HG02610 (cell line): ENCODE results near the gene CABYR.
"Not testable (repeated sequence)": the region's sequence is repeated elsewhere in the genome, so short reads cannot be mapped to it uniquely, and the experiment has no call there.

Experiments
- ATAC-seq: cut with Tn5 transposase; IDR thresholded peaks from one replicate; pipeline ENCODE4 v1.9.1; 2021; ENCODE audit warnings: mild to moderate bottlenecking, moderate library complexity; ENCODE audit not compliant: unreplicated experiment

Gene CABYR

DNA sequence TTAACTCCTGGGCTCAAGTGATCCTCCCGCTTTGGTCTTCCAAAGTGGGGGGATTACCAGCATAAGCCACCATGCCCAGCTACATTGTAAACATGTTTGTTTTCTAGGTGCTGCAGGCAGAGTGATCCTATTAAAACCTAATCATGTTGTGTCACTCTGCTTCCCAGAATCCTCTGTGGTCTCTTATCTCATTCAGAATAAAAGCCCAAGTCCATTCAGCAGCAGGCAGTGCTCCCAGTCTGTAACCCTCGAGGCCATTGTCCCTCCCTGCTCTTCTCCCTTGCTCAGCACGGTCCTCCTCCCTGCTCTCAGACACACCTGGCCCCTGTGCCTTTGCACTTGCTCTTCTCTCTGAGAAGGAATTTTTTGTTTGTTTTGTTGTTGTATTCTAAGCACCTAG is 11.1 kb upstream of the CABYR start:
- ATAC-seq, result no peak

DNA sequence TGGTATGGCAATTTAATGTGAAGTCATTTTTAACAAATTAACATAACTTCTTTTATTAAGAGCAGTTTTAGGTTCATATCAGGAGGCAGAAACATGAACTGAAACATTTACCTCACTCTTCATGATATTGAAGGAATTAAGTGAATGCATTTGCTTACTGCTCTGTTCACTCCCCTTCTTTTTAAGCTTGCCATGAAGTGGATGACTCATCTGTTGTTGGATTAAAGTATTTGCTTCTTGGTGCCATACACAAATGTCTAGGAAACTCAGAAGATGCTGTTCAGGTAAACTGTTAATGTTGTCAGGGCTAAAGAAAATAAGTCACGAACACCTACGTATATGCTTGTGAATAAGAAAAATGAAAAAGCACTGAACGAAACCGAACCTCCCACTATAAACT is 10.2 kb upstream of the CABYR start:
- ATAC-seq, result no peak

DNA sequence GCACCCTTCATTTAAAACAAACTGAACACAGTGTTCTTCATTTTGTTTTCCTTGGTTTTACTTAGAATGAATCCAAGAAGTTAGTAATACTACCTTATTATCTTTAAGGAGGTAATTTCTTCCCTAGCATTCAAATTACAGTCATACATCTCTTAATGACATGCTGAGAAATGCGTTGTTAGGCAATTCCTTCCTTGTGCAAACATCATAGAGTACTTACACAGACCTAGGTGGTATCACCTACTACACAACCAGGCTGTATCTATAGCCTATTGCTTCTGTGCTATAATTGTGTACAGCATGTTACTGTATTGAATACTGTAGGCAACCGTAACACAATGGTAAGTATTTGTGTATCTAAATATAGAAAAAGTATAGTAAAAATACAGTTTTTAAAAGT is 8.4 kb upstream of the CABYR start:
- no peak for ATAC-seq

DNA sequence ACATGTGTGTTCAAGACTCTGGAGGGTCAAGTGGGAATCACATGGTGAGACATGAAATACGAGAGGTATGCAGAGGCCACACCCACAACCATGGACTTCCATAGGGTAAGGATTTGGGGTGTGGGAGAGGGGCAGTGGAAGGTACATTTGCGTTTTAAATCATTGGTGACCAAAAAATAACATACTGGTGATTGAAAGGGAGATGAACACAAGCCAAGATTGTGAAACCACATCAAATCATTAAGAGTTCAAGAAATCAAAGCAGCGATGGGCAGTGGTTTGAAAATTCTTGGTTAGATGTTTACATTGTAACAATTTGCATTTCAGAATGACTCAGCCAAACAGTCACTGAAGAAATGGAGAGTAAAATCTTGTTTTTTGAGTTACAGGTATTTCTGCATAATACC is 1.9 kb upstream of the CABYR start:
- ATAC-seq, result no peak

DNA sequence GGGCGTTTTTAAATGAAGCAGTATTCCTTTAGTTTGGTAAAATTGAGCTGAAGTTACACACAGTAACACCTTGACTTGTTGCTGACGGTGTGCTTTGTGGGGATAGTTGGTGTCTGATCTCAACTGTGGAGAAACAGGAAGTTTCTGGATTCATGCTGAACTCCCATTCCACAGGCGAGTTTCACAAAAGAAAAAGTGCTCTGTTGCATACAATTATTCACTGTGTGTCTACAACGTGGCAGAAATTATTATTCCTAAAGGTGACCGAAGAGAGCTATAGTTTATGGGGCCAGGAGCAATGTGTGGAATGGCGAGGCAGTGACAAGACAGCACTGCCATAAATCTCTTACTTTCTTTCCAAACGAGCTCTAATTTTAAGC is 463 bp upstream of the CABYR start:
- ATAC-seq, result no peak

DNA sequence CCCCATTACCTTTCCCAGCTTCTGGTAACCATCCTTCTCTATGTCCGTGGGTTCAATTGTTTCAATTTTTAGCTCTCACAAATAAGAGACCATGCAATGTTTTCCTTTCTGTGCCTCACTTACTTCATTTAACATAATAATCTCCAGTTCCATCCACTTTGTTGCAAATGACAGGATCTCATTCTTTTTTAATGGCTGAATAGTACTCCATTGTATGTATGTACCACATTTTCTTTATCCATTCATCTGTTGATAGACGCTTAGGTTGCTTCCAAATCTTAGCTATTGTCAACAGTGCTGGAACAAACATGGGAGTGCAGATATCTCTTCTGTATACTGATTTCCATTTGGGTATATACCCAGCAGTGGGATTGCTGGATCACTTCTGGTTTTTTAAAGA is 1.8 kb downstream of the CABYR start:
- ATAC-seq, result no peak

DNA sequence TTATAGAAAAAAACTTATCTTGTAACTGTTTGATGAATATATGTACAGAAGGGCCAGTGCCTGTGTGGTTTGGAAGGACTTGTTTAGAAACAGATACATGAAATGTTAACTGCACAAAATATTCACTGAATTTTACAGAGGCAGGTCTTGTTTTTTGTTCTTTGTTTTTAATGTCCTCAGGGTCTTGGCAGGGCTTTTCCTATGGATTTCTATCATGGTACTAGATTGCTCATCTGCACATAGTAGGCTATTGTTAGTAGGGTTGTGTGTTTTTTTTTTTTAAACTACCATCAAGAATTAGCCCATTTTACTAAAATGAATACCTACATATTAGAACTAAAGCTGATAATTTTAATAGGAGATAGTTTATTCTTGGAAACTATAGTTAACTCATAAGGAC is 3.5 kb downstream of the CABYR start:
- no peak for ATAC-seq

DNA sequence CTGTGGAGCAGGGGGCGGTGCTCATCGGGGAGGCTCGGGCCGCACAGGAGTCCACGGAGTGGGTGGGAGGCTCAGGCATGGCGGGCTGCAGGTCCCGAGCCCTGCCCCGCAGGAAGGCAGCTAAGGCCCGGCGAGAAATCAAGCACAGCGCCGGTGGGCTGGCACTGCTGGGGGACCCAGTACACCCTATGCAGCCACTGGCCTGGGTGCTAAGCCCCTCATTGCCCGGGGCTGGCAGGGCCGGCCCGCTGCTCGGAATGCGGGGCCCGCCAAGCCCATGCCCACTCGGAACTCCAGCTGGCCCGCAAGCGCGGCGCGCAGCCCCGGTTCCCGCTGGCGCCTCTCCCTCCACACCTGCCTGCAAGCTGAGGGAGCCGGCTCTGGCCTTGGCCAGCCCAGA is 10.7 kb downstream of the CABYR start:
- not testable (repeated sequence) for ATAC-seq

DNA sequence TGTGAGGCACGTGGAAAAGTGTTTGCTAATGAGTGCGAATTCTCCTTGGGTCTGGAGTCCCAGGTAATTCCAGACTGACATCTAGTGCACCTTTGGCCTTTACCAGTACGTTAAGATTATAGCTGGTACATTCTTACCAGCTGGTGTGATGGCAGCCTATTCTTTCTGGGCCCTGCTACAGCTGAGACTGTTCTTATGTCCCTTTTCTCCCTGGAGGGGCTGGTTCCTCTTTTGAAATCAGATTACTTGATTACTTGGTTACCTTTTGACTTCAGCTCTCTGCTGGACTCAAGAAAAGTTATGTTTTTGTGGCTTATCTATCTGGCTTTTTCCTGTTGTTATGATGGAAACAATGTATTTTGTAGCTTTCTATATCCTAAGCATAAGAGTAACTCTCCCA is 14.5 kb downstream of the CABYR start:
- no peak for ATAC-seq

DNA sequence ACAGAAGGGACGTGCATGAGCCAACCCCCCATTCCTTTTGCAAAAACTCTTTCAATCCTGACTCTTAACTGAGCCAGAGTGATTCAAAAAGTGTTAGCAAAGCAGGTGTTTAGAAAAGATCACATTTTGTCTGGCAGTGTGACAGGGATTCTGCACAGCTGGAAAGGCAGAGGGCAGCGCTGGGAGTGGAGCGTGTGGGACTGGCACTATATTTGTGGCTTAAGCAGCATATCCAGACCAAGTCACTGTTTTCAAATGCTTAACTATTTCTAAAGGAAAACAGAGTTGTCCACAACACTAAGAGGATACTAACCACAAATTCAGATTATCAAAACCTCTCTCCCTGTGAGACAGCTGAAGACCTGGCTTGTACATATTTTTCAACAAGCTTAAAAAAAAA is 19.0 kb downstream of the CABYR start:
- no peak for ATAC-seq

DNA sequence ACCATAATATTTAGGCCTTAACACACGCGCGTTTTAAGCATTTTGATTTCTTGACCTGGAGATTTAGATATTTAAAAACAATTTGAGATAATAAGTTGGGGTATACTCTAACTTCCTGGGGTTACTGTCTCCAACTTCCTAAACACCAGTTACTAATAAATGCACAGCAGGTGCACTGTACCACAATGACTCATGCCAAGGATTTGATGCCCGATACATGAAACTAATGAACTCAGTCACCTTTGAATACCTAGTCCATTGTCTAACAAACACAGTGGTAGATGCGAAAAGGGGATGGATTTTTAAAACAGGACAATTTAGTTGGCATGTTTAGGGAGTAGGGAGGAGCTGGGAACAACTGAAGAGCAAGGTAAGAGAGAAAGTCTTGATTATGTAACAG is 21.2 kb downstream of the CABYR start:
- ATAC-seq, result no peak

DNA sequence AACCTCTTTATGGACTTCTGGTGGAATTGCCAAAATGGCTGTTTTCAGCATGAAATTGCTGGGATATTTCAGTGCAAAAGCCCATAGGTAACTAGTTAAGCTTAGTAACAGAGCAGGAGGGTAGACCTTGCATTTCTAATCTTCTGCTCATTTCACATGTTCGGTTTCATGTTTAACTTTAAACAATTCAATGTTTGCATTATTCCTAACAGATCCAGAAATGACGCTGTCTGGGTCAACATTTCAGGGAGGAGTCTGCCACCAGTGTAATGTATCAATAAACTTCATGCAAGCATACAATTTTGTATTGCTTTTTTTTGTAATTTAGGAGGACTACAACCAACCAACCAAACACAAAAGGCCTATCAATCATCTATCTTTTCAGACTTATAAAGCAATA is 22.4 kb downstream of the CABYR start:
- ATAC-seq, result no peak

DNA sequence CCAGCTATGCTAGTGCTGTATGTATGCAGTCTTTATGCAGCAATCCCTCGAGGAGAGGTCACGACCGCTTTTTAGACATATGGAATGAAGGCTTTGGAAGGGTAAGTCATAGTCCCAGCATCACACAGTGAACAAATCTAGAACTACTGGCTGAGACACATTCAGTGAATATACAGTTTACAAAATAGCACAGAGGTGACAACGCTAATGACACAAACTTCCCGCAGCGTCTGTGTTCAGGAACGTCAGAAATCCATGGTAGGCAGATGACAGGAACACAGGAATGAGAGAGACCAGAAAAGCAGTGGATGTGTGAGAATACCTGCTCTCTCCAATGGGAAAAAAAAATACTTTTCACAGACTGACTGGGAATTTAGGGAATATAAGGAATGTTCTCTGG is 29.6 kb downstream of the CABYR start:
- ATAC-seq, result no peak

DNA sequence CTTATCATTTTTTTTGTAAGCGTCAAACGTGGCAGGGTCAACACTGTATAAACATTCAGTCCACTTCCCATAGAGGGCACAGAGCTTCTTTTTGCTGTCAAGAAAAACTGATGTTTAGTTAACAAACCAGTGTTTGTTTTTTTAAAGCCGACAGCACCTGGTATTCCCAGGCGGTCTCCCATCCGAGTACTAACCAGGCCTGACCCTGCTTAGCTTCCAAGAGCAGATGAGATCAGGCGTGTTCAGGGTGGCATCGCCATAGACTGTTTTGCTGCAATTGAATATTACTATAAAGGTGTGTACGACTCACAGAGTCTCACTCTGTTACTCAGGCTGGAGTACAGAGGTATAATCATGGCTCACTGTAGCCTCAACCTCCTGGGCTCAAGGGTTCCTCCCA is 31.5 kb downstream of the CABYR start:
- no peak for ATAC-seq

DNA sequence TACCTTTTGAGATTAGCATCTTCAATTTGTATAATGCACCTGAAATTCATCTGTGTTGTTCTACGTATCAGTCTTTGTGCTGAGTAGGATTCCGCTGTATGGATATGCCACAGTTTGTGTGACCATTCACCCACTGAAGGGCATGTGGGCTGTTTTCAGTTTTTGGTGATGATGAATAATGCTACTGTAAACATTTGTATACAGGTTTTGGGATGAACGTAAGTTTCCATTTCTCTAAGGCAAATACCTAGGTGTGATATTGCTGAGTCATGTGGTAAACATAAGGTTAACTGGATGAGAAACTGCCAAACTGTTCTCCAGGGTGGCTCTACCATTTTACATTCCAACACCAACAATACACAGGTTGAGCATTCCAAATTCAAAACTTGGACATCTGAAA is 35.1 kb downstream of the CABYR start:
- peak; percentile 50 for ATAC-seq

DNA sequence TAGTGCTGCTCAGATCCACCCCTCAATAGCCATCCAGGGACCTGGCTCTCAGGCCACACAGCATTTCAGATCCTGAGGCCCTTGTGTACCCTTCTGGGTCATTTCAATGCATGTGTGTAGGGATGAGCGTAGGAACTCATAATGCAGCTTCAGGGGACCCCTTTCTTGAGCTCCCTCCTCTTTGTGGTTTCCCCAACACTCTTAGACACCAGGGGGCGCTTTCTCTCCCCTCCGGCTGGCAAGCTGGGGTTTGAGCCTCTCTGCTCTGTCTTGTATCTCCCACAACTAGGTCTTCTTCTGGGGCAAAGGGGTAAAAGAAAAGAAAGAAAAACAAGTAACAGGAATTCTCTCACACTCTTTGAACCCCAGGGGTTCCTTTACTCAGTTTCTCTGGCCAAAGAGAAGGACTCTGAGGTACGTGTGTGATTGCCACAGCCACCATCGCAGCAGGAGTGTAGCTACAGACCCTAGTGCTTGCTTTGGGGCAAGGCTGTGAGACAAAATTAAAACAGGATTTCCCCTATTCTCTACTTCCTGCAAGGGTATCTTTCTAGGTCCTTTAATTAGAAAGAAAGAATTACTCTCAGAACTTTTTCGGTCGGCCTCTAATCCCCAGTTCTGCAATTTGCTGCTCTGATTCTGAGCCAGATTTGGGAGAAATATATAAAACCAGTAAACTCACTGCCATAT is 38.0 kb downstream of the CABYR start:
- peak; percentile 80 for ATAC-seq

DNA sequence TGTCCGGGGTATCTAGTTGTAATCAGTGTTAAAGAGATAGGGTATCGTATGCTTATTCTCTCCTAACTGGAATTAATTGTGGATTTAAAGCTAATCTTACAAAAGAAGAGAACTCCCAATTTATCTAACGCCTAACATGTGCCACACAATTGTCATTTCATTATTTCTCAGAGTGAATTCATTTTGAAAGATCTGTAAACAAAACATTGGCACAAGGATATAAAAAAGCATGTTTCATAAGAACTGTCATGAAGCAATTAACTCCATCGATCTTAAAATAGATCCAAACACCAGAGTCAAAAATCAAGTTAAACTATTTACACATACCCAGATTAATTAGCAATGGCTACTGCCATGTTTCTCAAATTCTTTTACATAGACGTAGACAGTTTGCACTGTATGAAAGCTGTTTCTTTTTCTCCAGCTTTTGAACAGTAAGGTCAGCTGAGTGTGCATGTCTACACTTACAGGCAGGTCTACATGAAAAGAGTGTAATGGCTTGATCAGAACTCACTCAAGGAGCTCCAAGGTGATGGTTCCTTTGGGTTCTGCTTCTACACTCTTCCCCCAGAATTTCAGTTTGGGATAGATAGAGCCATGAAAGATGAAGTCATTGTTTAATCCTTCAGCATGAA is 38.8 kb downstream of the CABYR start:
- ATAC-seq, result no peak

DNA sequence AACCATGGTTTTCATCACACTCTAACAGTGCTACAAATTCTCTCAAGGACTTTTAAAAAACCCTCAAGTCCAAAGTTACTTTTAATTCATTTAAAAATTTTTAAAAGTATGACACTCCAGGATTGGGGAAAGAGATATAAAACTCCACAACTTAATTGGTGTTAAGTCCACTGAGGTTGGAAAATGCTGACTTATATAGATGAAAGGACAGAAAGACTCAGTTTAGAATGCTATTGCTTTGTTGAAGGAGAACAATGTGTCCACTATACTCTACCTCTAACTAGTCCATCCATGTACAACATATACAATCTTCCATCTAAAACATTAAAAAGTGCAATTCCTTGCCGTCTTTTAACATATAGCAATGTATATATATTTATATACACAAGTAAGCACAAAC is 41.2 kb downstream of the CABYR start:
- ATAC-seq, result no peak

DNA sequence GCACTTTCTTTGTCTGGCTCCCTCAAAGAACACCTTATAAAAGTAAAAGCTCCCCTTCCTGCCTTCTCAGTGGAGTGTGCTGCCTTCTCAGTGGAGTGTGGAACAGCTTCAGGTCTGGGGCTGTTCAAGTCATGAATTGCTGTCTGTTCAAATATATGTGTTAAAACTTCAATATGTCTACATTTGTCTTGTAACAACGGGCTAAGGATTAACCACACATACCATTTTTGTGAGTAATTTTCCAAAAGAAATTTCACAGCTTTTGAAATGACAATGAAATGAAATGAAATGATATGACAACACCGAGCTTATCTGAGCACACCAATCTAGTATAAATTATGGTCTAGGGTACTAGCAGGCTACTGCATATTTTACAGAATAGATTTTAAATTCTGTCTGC is 42.9 kb downstream of the CABYR start:
- no peak for ATAC-seq

DNA sequence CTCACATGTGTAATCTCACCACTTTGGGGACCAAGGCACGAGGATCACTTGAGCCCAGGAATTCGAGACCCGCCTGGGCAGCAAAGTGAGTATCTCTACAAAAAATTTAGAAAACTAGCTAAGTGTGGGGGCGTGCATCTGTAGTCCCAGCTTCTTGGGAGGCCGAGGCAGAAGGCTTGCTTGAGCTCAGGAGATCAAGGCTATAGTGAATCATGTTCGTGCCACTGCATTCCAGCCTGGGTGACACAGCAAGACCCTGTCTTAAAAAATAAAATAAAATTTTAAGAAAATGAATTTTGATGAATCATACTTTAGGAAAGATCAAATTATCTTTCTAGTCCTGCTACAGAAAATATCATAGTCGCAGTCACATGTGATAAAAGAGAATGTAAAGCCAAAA is 46.9 kb downstream of the CABYR start:
- ATAC-seq, result no peak

DNA sequence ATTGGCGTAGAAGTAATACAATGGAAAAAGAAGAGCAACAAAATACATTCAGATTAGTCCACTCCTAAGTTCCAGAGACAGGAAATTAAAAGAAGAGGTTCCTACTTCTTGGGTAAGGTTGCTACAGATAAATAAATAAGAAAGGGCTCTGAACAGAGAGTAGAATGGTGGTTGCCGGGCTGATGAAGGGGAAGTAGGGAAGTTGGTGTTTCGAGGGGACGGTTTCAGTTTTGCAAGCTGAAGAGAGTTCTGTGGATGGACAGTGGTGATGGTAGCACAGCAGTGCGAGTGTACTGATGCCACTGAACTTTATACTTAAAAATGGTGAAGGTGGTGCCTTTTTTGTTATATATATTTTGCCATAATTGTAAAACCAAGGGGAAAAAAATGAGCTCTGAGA is 48.2 kb downstream of the CABYR start:
- ATAC-seq, result peak; percentile 54

DNA sequence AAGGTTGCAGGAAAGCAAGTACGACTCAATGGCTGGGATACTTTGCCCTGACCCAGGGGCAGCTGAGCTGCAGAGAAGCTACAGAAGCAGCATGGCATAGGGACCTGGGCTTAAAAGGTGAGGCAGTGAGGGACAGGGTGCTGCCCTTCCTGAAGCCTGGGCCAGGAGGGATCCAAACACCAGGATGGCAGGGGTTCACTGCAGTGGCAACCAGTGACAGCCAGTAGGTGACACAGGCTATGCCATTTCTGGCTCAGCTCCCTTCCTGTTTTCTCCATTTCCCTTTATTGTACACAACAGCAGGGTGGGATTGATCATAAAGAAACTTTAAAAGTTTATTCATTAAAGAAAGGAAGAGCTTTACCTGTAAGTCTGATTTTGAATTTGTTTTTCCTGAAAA is 48.8 kb downstream of the CABYR start:
- ATAC-seq, result no peak

DNA sequence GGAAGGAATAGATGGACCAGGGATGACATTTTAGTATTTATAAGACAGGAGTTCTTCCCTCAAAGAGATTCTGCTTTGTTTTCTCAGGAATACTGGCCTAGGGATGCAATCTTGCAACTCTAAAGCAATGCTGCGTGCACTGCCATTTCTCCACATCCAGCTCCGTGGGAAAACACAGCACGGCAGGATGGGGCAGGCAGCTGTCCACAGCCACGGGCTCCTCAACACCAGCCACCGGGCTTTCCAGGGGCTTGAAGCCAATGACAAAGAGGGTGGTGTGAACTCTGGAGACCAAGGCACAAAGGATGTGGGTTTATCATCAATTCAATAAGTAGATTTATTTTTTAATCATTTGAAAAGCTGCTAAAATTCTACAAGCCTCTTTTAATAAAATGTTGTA is 49.3 kb downstream of the CABYR start:
- ATAC-seq, result no peak
